ENCODE data around the gene RNF145. TPM values are rescaled to one million over a fixed set of nuclear protein-coding genes. Genes with fewer than 3 reads are reported as not detected.
A peak's percentile ranks its signal among the peaks of the same experiment; 100 is the strongest.

The RNF145 gene
- total and polyA plus RNA-seq, 10 of the 15 experiments (the other 5 are each of a cell fraction or from before 2014, with no cell fraction given) = 9.7 to 58.1 (median 38.2) TPM

GRCh38 chr5:159178978-159179377 is 30.4 kb downstream of the RNF145 start (continued):
- TF ChIP-seq REST (IDR thresholded peaks at IDR 0.05; ENCODE audit: low read depth, low read length) = no peak
- no peak for TF ChIP-seq ZBTB4 (CRISPR knock-in tag; IDR thresholded peaks at IDR 0.05)
- TF ChIP-seq ATF2 (IDR thresholded peaks at IDR 0.05; ENCODE audit: low read length) = peak; percentile 75
- 0 out of 2 replicates have a peak, but pooled peaks have one; percentile 37 for TF ChIP-seq JUND (IDR thresholded peaks at IDR 0.05; ENCODE audit: low read depth, low read length)
- TF ChIP-seq ZNF217 (IDR thresholded peaks at IDR 0.05) = no peak
- TF ChIP-seq SUZ12 (IDR thresholded peaks at IDR 0.05; ENCODE audit: unreplicated experiment) = no peak
- TF ChIP-seq STAT1 (conservative IDR thresholded peaks at IDR 0.05) = no peak
- no peak for TF ChIP-seq CUX1 (IDR thresholded peaks at IDR 0.05; ENCODE audit: insufficient replicate concordance, low read depth, low read length)
- no peak for TF ChIP-seq FOXK2 (IDR thresholded peaks at IDR 0.05)
- no peak for TF ChIP-seq RBBP5 (conservative IDR thresholded peaks at IDR 0.05)
- no peak for TF ChIP-seq NR2C2 (IDR thresholded peaks at IDR 0.05; ENCODE audit: borderline replicate concordance, control insufficient read depth, insufficient read length, low read depth)
- TF ChIP-seq NKRF (conservative IDR thresholded peaks at IDR 0.05) = no peak
- TF ChIP-seq POLR2AphosphoS2 (IDR thresholded peaks at IDR 0.05; ENCODE audit: low read depth, low read length) = no peak
- TF ChIP-seq ZNF384 (IDR thresholded peaks at IDR 0.05; ENCODE audit: borderline replicate concordance, low read depth, low read length) = no peak
